Sigmoid colon (tissue), 7 donors: ENCODE data around the gene PAK4. TPM values are rescaled to one million over a fixed set of nuclear protein-coding genes. Genes with fewer than 3 reads are reported as not detected.

Experiments used
- DNase-seq: peaks from one replicate; pipeline ENCODE4 v3.0.0-alpha.2; 2019
- H3K27ac ChIP-seq, 4 donors: fragments of 200-600 bp; sonication (generic); one replicate each; pipeline ENCODE4 v1.5.1; 2016 to 2019; ENCODE audit warnings: mild to moderate bottlenecking in 1 of 4
- H3K27me3 ChIP-seq, 3 donors: fragments of 200-600 bp; sonication (generic); one replicate each; pipeline ENCODE4 v1.5.1; 2019; ENCODE audit warnings: mild to moderate bottlenecking in 1 of 3
- H3K36me3 ChIP-seq, 4 donors: fragments of 200-600 bp; sonication (generic); one replicate each; pipeline ENCODE4 v1.5.1; 2016 to 2019
- H3K4me1 ChIP-seq, 4 donors: fragments of 200-600 bp; sonication (generic); one replicate each; pipeline ENCODE4 v1.5.1; 2017 to 2019
- H3K4me3 ChIP-seq, 4 donors: fragments of 200-600 bp; sonication (generic); one replicate each; pipeline ENCODE4 v1.5.1; 2017 to 2019; ENCODE audit warnings: mild to moderate bottlenecking in 2 of 4, moderate library complexity in 1 of 4
- H3K9me3 ChIP-seq, 4 donors: fragments of 200-600 bp in 3 of 4; sonication (generic) in 3 of 4; one replicate each; pipeline versions ENCODE4 v1.5.1 to v1.6.1; 2013 to 2019
- EP300 ChIP-seq, 4 donors: sonication (generic); formaldehyde crosslinking; IDR thresholded peaks; one replicate each; pipeline ENCODE4 v1.6.1; 2017; ENCODE audit warnings: antibody characterized with exemption in 4 of 4
- POLR2A ChIP-seq, 2 donors: fragments of 450-650 bp; IDR thresholded peaks; one replicate each; pipeline ENCODE4 v1.6.1; 2016; ENCODE audit warnings: antibody characterized with exemption in 2 of 2, mild to moderate bottlenecking in 2 of 2, moderate library complexity in 2 of 2
- POLR2AphosphoS5 ChIP-seq, 4 donors: sonication (generic); formaldehyde crosslinking; IDR thresholded peaks; one replicate each; pipeline ENCODE4 v1.6.1; 2017; ENCODE audit warnings: antibody characterized with exemption in 4 of 4
- WGBS, 2 donors: extraction: QIAGEN DNeasy Blood & Tissue Kit; methylation state at CpG; one replicate each; pipeline ENCODE4 v1.1.7; 2013; 5-methylcytosine and 5-hydroxymethylcytosine counted together
- intact Hi-C: fragments of 100-400 bp; cut with DNase I; formaldehyde crosslinking; loops from one replicate; pipeline ENCODE4 v1.15.1; 2023
- polyA plus RNA-seq, 3 donors: library from polyadenylated mRNA; stranded (reverse); fragments of 200-250 nt; gene quantifications; one replicate each; pipeline ENCODE4 v1.2.3, GENCODE V29; 2013
- total RNA-seq, 4 donors: library from RNA; depleted of rRNA; stranded (reverse); fragments of >200 nt; gene quantifications; one replicate each; pipeline ENCODE4 v1.1.0, GENCODE V29; 2016
- TF ChIP-seq, protein P1 (sequence below), 4 experiments: fragments of 450-650 bp in 3 of 4; fragments of 200-600 bp in 1 of 4; IDR thresholded peaks; one replicate each; pipeline ENCODE4 v1.5.1; 2016 to 2019; ENCODE audit warnings: antibody characterized with exemption in 4 of 4, mild to moderate bottlenecking in 3 of 4, moderate library complexity in 2 of 4
- donor health status: healthy with polysubstance abuse.
- donor health status: Bipolar disorder and iron deficiency.
- donor health status: healthy.

Gene PAK4
- total and polyA plus RNA-seq, 7 donors, result 6.2 to 62.0 (median 27.1) TPM

DNA sequence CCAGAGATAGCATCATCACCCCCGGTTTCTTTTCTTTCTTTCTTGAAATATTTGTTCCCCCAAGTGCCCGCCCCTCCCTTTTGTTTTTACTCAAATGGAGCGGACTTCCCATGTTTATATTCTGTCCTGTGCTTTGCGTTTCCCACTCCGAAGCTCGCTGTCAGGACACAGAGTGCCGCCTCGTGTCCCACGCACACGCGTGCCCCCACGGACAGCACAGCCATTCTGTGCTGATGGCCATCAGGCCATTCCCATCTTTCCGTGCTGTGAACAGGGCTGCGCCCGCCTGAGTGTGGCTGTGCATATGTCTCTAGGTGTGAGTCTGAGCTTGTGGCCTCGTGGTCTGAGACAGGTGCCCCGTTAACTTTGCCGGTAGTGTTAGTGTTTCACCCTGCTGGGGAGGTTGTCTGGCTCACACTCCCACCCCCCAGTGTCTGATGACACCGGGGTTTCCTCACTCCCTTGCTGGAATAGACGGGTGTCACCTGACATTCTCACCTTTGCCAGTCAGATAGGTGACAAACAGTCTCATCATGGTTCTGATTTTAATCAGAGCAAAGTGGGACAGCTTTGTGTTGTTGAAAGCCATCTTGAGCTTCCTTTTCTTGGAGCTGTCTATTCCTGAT is 6.9 kb downstream of the PAK4 start:
- intact Hi-C loops, result no loop called here
- Histone ChIP-seq H3K27ac (peak overlapping the region; percentile 41 to 64 (median 45)), H3K4me1 (peaks cover 0 to 75% (median 64%) of the 10 kb centered on the region in 4 donors), H3K36me3 (no peaks in the 10 kb centered on the region), H3K27me3 (no peaks in the 10 kb centered on the region), H3K9me3 (no peaks in the 10 kb centered on the region), H3K4me3 (no peak overlapping the region)
- DNase-seq, result no peak
- 62 to 74% methylated on average over 20 of the region's 20 CpGs for WGBS, 2 donors
- TF ChIP-seq EP300 (IDR thresholded peaks at IDR 0.05) (no peak), POLR2AphosphoS5 (IDR thresholded peaks at IDR 0.05) (no peak)

DNA sequence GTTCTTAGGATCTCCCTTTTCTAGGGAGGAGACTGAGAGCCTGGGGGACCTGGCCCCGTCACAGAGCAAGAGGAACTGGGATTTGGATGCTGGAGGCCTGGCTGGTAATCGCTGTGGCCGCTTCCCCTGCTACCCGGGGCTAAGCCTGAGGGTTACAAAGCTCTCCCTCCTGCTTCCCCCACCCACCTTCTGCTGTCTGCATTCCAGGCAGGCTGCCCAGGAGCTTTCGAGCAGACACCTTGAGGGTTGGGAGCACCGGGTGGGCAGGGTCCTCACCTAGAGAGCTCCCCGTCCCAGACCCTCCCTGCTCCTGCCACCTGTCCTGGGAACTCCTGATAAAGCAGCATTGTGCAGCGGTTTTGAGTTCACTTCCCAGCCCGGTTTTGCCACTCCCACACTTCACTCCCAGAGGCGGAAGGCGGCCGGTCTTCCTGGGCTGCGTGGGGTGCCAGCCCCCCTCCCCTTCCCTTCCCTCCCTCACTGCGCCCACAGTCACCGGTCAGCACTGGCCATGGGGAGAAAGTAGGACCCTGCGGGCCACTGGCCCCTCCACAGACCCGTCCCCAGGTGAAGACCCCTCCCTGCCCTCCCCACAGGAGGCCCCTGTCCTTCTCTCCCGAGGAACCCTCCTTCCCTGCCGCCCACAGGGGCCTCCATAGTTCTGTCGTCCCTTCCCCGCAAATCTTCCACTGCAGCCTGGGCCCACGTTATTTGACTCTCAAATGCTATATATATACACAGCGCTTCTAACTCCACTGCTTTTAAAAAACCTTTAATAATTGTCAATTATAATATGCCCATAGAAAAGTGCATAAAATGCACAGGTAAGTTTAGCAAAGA is 8.1 kb downstream of the PAK4 start:
- WGBS, 2 donors, result 22 to 54% methylated on average over 23 of the region's 23 CpGs
- DNase-seq, result no peak
- intact Hi-C loops, result no loop called here
- TF ChIP-seq POLR2AphosphoS5 (IDR thresholded peaks at IDR 0.05), result no peak
- no peak for TF ChIP-seq EP300 (IDR thresholded peaks at IDR 0.05)
- TF ChIP-seq, protein P1, sequence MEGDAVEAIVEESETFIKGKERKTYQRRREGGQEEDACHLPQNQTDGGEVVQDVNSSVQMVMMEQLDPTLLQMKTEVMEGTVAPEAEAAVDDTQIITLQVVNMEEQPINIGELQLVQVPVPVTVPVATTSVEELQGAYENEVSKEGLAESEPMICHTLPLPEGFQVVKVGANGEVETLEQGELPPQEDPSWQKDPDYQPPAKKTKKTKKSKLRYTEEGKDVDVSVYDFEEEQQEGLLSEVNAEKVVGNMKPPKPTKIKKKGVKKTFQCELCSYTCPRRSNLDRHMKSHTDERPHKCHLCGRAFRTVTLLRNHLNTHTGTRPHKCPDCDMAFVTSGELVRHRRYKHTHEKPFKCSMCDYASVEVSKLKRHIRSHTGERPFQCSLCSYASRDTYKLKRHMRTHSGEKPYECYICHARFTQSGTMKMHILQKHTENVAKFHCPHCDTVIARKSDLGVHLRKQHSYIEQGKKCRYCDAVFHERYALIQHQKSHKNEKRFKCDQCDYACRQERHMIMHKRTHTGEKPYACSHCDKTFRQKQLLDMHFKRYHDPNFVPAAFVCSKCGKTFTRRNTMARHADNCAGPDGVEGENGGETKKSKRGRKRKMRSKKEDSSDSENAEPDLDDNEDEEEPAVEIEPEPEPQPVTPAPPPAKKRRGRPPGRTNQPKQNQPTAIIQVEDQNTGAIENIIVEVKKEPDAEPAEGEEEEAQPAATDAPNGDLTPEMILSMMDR (IDR thresholded peaks at IDR 0.05), result no peak
- no peak for TF ChIP-seq POLR2A (IDR thresholded peaks at IDR 0.05)
- no peak overlapping the region for H3K4me3 ChIP-seq
- H3K36me3 ChIP-seq, result no peaks in the 10 kb centered on the region
- H3K27me3 ChIP-seq, result no peaks in the 10 kb centered on the region
- peak overlapping the region; percentile 10 to 64 (median 42) for H3K27ac ChIP-seq
- no peaks in the 10 kb centered on the region for H3K9me3 ChIP-seq
- H3K4me1 ChIP-seq, result peaks cover 0 to 66% (median 54%) of the 10 kb centered on the region in 4 donors

DNA sequence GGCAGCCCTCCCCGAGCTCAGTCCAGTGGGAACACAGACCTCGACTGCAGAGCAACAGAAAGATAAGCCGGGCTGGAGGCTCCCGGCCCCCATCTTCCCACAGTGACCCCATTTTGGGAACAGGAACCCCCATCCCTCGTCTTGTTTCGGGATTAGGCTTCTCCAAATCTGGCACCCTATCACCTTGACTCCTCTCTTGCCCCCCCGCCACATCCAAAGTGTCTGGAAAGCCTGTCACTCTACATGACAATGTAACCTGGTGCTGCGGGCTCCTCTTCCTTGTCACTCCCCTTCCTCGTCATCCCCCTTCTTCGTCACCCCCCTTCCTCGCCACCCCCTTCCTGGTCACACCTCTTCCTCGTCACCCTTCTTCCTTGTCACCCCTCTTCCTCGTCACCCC is 10.1 kb downstream of the PAK4 start:
- H3K27me3 ChIP-seq, result no peaks in the 10 kb centered on the region
- TF ChIP-seq POLR2A (IDR thresholded peaks at IDR 0.05) (no peak), EP300 (IDR thresholded peaks at IDR 0.05) (no peak), POLR2AphosphoS5 (IDR thresholded peaks at IDR 0.05) (no peak)
- TF ChIP-seq, protein P1 (IDR thresholded peaks at IDR 0.05), result no peak
- intact Hi-C loops, result no loop called here
- H3K9me3 ChIP-seq, result no peaks in the 10 kb centered on the region
- H3K27ac ChIP-seq, result no peak overlapping the region
- no peak for DNase-seq
- peaks cover 0 to 61% (median 54%) of the 10 kb centered on the region in 4 donors for H3K4me1 ChIP-seq
- WGBS, 2 donors, result 79 to 91% methylated on average over 13 of the region's 13 CpGs
- H3K4me3 ChIP-seq, result no peak overlapping the region
- H3K36me3 ChIP-seq, result no peaks in the 10 kb centered on the region

DNA sequence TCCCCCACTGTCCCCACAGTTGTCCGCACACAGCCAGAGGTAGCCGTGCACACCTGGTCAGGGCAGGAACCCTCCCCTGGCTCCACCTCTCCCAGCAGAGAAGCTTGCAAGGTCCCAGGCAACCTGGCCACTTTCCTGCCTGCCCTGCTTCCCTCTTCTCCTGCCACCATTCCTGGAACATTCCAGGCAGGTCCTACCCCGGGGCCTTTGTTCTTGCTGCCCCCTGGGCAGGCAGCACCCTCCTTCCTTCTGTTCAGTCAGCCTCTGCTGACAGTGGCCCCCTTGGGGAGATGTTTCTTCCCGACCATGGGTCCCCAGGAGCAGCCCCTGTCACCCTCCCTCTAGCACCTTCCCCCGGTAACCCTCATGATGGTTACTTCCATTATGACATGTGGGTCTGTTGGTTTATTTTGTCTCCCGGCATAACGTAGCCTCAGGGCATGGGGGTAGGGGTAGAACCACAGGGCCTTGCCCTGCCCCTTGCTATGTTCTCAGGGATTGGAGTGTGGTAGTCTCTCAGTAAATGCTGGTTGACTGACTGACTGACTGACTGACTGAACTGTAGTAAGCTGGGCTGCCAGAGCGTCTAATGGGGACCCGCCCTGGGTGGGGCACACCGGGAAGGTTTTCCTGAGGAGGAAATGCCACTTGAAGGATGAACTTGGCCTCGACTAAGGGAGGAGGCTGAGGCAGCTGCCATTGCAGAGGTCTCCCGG is 10.8 kb downstream of the PAK4 start:
- no peak overlapping the region for H3K4me3 ChIP-seq
- DNase-seq, result no peak
- 30 to 70% methylated on average over 12 of the region's 12 CpGs for WGBS, 2 donors
- TF ChIP-seq, protein P1 (IDR thresholded peaks at IDR 0.05), result no peak
- TF ChIP-seq EP300 (IDR thresholded peaks at IDR 0.05) (no peak), POLR2A (IDR thresholded peaks at IDR 0.05) (no peak), POLR2AphosphoS5 (IDR thresholded peaks at IDR 0.05) (no peak)
- no peak overlapping the region for H3K27ac ChIP-seq
- peaks cover 0 to 54% (median 48%) of the 10 kb centered on the region in 4 donors for H3K4me1 ChIP-seq
- intact Hi-C loops, result no loop called here
- H3K27me3 ChIP-seq, result no peaks in the 10 kb centered on the region
- H3K36me3 ChIP-seq, result no peaks in the 10 kb centered on the region
- no peaks in the 10 kb centered on the region for H3K9me3 ChIP-seq

DNA sequence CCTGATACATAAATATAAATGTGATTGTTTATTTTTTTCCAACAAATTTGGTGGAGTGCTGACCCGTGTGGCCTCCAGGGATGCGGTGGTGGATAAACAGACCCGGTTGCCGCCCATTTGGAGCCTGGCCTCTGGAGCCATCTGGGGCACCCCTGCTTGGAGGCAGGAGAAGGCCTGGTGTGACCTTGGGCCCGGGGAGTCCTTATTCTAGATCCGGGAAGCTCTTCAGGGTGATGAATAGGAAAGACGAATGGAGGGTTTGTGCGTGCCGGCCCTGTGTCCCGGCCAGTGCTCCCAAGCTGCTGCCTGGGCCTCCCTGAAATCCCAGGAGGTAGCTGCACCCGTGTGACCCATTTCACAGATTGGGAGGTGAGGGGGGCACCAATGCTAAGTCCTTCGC is 11.5 kb downstream of the PAK4 start:
- H3K4me1 ChIP-seq, result peaks cover 0 to 47% (median 41%) of the 10 kb centered on the region in 4 donors
- no peak overlapping the region for H3K27ac ChIP-seq
- no peak overlapping the region for H3K4me3 ChIP-seq
- intact Hi-C loops, result no loop called here
- TF ChIP-seq POLR2AphosphoS5 (IDR thresholded peaks at IDR 0.05) (no peak), EP300 (IDR thresholded peaks at IDR 0.05) (no peak), POLR2A (IDR thresholded peaks at IDR 0.05) (no peak)
- TF ChIP-seq, protein P1 (IDR thresholded peaks at IDR 0.05), result no peak
- H3K27me3 ChIP-seq, result no peaks in the 10 kb centered on the region
- no peak for DNase-seq
- H3K9me3 ChIP-seq, result no peaks in the 10 kb centered on the region
- no peaks in the 10 kb centered on the region for H3K36me3 ChIP-seq
- WGBS, 2 donors, result 77 to 83% methylated on average over 12 of the region's 12 CpGs
